Ovary (tissue), 9 donors: ENCODE measurements around the gene DELE1. TPM values are rescaled to one million over a fixed set of nuclear protein-coding genes. Genes with fewer than 3 reads are reported as not detected.

Experiments used
- DNase-seq, 5 donors: peaks; one replicate each; pipeline ENCODE4 v3.0.0-alpha.2; 2019 to 2020
- H3K27ac ChIP-seq, 2 donors: fragments of 200-600 bp; one replicate each; pipeline versions ENCODE4 v1.5.1 to v1.8.0; 2019 to 2022
- H3K27me3 ChIP-seq: fragments of 200-600 bp; one replicate; pipeline ENCODE4 v1.8.0; 2022
- H3K36me3 ChIP-seq: fragments of 200-600 bp; sonication (generic); one replicate; pipeline ENCODE4 v1.5.1; 2019
- H3K4me1 ChIP-seq: one replicate; pipeline ENCODE4 v1.8.1; 2013; ENCODE audit warnings: mild to moderate bottlenecking, moderate library complexity; ENCODE audit not compliant: insufficient read depth
- H3K4me3 ChIP-seq: fragments of 200-600 bp; sonication (generic); one replicate; pipeline ENCODE4 v1.5.1; 2017
- H3K9me3 ChIP-seq, 2 donors: fragments of 200-600 bp in 1 of 2; sonication (generic) in 1 of 2; one replicate each; pipeline versions ENCODE4 v1.5.1 to v1.8.1; 2013 to 2019; ENCODE audit warnings: mild to moderate bottlenecking in 1 of 2, moderate library complexity in 1 of 2
- EP300 ChIP-seq: sonication (generic); formaldehyde crosslinking; IDR thresholded peaks from one replicate; pipeline ENCODE4 v1.6.1; 2017; ENCODE audit warnings: antibody characterized with exemption
- POLR2A ChIP-seq: fragments of 450-650 bp; IDR thresholded peaks from one replicate; pipeline ENCODE4 v1.6.1; 2017; ENCODE audit warnings: antibody characterized with exemption, mild to moderate bottlenecking, moderate library complexity
- WGBS, 3 donors: extraction: QIAGEN DNeasy Blood & Tissue Kit in 1 of 3; methylation state at CpG; one replicate each; pipeline versions ENCODE4 v1.1.5 to v1.1.7; 2013 to 2017; 5-methylcytosine and 5-hydroxymethylcytosine counted together
- intact Hi-C, 4 donors: fragments of 100-400 bp; cut with DNase I; formaldehyde crosslinking; loops; one replicate each; pipeline versions ENCODE4 v1.11.0 to v1.15.1; 2022 to 2023
- polyA plus RNA-seq, 2 donors: library from polyadenylated mRNA; stranded (reverse); fragments of 200-250 nt in 1 of 2; fragments of 350-450 nt in 1 of 2; fragmentation: Illumina TruSeq in 1 of 2; extraction: RNeasy Lipid Tissue Mini Kit (QIAGEN cat#74804) in 1 of 2; gene quantifications; one replicate each; pipeline ENCODE4 v1.2.3, GENCODE V29; 2013 to 2014
- total RNA-seq, 7 donors: library from RNA; depleted of rRNA in 2 of 7; stranded (reverse); fragments of >200 nt in 2 of 7; fragmentation: NEBNext Ultra II Directional in 3 of 7; extraction: Animal tissue kit (Norgen Biotek cat#: 25700) in 3 of 7; gene quantifications; one replicate each; pipeline versions ENCODE4 v1.1.0 to v1.2.4, GENCODE V29; 2016 to 2023
- TF ChIP-seq, protein P1 (sequence below), 3 donors: fragments of 450-650 bp in 2 of 3; fragments of 200-600 bp in 1 of 3; IDR thresholded peaks; one replicate each; pipeline versions ENCODE4 v1.5.1 to v1.8.0; 2016 to 2022; ENCODE audit warnings: antibody characterized with exemption in 3 of 3, mild to moderate bottlenecking in 1 of 3
- donor health status: DM: no; HTN: no; CAD: no; lungs with moderate emphysema.
- donor health status: DM: no; HTN: no; CAD: no.
- donor health status: Bipolar disorder and iron deficiency.
- donor health status: DM: yes; HTN: yes; CAD: no.
- donor health status: DM: no; HTN: no; CAD: no.
- donor health status: DM: yes; HTN: yes; CAD: no.

DELE1 gene
- total and polyA plus RNA-seq, 9 donors, result 39.0 to 69.8 (median 48.4) TPM

- Histone ChIP-seq H3K9me3 (no peaks in the 10 kb centered on the region), H3K36me3 (no peaks in the 10 kb centered on the region), H3K27me3 (no peaks in the 10 kb centered on the region), H3K4me1 (peaks cover 2% of the 10 kb centered on the region), H3K4me3 (no peak overlapping the region), H3K27ac (no peak overlapping the region)
- intact Hi-C loops, result no loop called here
- DNase-seq, result no peak
- TF ChIP-seq EP300 (no peak), POLR2A (no peak)
- TF ChIP-seq, protein P1, sequence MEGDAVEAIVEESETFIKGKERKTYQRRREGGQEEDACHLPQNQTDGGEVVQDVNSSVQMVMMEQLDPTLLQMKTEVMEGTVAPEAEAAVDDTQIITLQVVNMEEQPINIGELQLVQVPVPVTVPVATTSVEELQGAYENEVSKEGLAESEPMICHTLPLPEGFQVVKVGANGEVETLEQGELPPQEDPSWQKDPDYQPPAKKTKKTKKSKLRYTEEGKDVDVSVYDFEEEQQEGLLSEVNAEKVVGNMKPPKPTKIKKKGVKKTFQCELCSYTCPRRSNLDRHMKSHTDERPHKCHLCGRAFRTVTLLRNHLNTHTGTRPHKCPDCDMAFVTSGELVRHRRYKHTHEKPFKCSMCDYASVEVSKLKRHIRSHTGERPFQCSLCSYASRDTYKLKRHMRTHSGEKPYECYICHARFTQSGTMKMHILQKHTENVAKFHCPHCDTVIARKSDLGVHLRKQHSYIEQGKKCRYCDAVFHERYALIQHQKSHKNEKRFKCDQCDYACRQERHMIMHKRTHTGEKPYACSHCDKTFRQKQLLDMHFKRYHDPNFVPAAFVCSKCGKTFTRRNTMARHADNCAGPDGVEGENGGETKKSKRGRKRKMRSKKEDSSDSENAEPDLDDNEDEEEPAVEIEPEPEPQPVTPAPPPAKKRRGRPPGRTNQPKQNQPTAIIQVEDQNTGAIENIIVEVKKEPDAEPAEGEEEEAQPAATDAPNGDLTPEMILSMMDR (IDR thresholded peaks at IDR 0.05), result no peak
- 76 to 84% (median 81%) methylated on average over 4 of the region's 4 CpGs for WGBS, 3 donors
Observed at GRCh38 chr5:141966275-141966962, 42.7 kb downstream of the DELE1 start.

- intact Hi-C loops, result no loop called here
Observed at GRCh38 chr5:141966963-141967333, 43.3 kb downstream of the DELE1 start.

GRCh38 chr5:141968914-141969608 lies 45.4 kb downstream of the DELE1 start, which contains the start of gene RNF14:
Gene RNF14 (plus strand): TSS chr5:141969105. CDS start chr5:141973589, 4,484 bp downstream.
- intact Hi-C loops, result no loop called here
- Histone ChIP-seq H3K27me3 (no peaks in the 10 kb centered on the region), H3K9me3 (no peaks in the 10 kb centered on the region), H3K27ac (peak within 1 kb of the TSS; percentile 62 to 89), H3K4me3 (peak within 1 kb of the TSS; percentile 86), H3K4me1 (peaks cover 2% of the 10 kb centered on the region), H3K36me3 (no peaks in the 10 kb centered on the region)
- TF ChIP-seq, protein P1 (IDR thresholded peaks at IDR 0.05), result peak; percentile 94 to 99 (median 97)
- TF ChIP-seq POLR2A (peak; percentile 64), EP300 (no peak)
- DNase-seq, result peak; percentile 88 to 95 (median 90)
- WGBS, 3 donors, result 0 to 1% (median 0%) methylated on average over 18 to 63 of the region's 63 CpGs

More at GRCh38 chr5:141966963-141967333, 43.3 kb downstream of the DELE1 start:
- TF ChIP-seq, protein P1 (IDR thresholded peaks at IDR 0.05), result no peak
- no peak for TF ChIP-seq POLR2A
- TF ChIP-seq EP300, result no peak
- Histone ChIP-seq H3K27ac (no peak overlapping the region), H3K4me1 (peaks cover 2% of the 10 kb centered on the region), H3K9me3 (no peaks in the 10 kb centered on the region), H3K36me3 (no peaks in the 10 kb centered on the region), H3K27me3 (no peaks in the 10 kb centered on the region), H3K4me3 (no peak overlapping the region)
- DNase-seq, result no peak
- 89 to 93% (median 90%) methylated on average over 2 of the region's 2 CpGs for WGBS, 3 donors

GRCh38 chr5:141969783-141970771 lies 46.4 kb downstream of the DELE1 start:
- Histone ChIP-seq H3K36me3 (no peaks in the 10 kb centered on the region), H3K27me3 (no peaks in the 10 kb centered on the region), H3K4me1 (peaks cover 2% of the 10 kb centered on the region), H3K27ac (peak overlapping the region in 1 of 2 donors; percentile 62), H3K9me3 (no peaks in the 10 kb centered on the region), H3K4me3 (peak overlapping the region; percentile 86)
- 21 to 51% (median 35%) methylated on average over 2 of the region's 2 CpGs for WGBS, 3 donors
- DNase-seq, result no peak
- intact Hi-C loops, result no loop called here
- TF ChIP-seq EP300, result no peak
